Measurements from ENCODE around the gene CAPNS1.
"Not testable (repeated sequence)": the region's sequence is repeated elsewhere in the genome, so short reads cannot be mapped to it uniquely, and the experiment has no call there.

Gene CAPNS1

GRCh38 chr19:36114721-36115452 is 25.0 kb upstream of the CAPNS1 start, which contains the start of gene POLR2I:
TSS of gene POLR2I (minus strand) at chr19:36114875. CDS start at chr19:36114856, 19 bp downstream.
- peak; percentile 100 for DNase-seq

GRCh38 chr19:36115453-36116343 is 24.2 kb upstream of the CAPNS1 start, which contains the start of gene TBCB:
TSS of gene TBCB (plus strand) at chr19:36115468. CDS start at chr19:36115561, 93 bp downstream.
- DNase-seq, result peak in 1 of 2 donors; percentile 3

- DNase-seq, result no peak
These were observed 23.6 kb upstream of the CAPNS1 start for GRCh38 chr19:36116344-36116637.

- no peak for DNase-seq
These were observed 19.5 kb upstream of the CAPNS1 start for GRCh38 chr19:36120092-36120983.

GRCh38 chr19:36120984-36121358 is 18.9 kb upstream of the CAPNS1 start:
- no peak for DNase-seq

GRCh38 chr19:36121486-36122124 is 18.3 kb upstream of the CAPNS1 start:
- no peak for DNase-seq

- DNase-seq, result no peak
These were observed 14.3 kb upstream of the CAPNS1 start for GRCh38 chr19:36125557-36125956.

GRCh38 chr19:36128392-36128736 is 11.5 kb upstream of the CAPNS1 start:
- DNase-seq, result peak; percentile 64 to 65

GRCh38 chr19:36131221-36131620 is 8.6 kb upstream of the CAPNS1 start:
- DNase-seq, result peak; percentile 75 to 92

- not testable (repeated sequence) for DNase-seq
These were observed 5.0 kb upstream of the CAPNS1 start for GRCh38 chr19:36134867-36135266.

- peak in 1 of 2 donors; percentile 38 for DNase-seq
These were observed 2.7 kb upstream of the CAPNS1 start for GRCh38 chr19:36136964-36137686.

- DNase-seq, result no peak
These were observed 770 bp upstream of the CAPNS1 start for GRCh38 chr19:36139120-36139472.

- DNase-seq, result peak; percentile 9 to 28
These were observed 605 bp downstream of the CAPNS1 start for GRCh38 chr19:36140304-36141038.

- DNase-seq, result peak; percentile 82 to 88
These were observed 1.4 kb downstream of the CAPNS1 start for GRCh38 chr19:36141039-36141927.

- no peak for DNase-seq
These were observed 2.2 kb downstream of the CAPNS1 start for GRCh38 chr19:36142046-36142445.

- no peak for DNase-seq
These were observed 2.6 kb downstream of the CAPNS1 start for GRCh38 chr19:36142496-36142895.

GRCh38 chr19:36144624-36145023 is 4.8 kb downstream of the CAPNS1 start:
- DNase-seq, result no peak

- no peak for DNase-seq
These were observed 10.0 kb downstream of the CAPNS1 start for GRCh38 chr19:36149673-36150406.

- no peak for DNase-seq
These were observed 10.7 kb downstream of the CAPNS1 start for GRCh38 chr19:36150586-36150985.

All from inflammatory macrophage (primary cell).